AG04450 (cell line): Measurements from ENCODE around the gene DYNC1LI2. TPM values are rescaled to one million over a fixed set of nuclear protein-coding genes. Genes with fewer than 3 reads are reported as not detected.

Experiments
- CTCF ChIA-PET: fragments of 300-600, 350-600 bp; formaldehyde crosslinking; extraction: SDS; loops from one replicate; lab custom pipeline; 2022; ENCODE audit warnings: antibody characterized with exemption, inconsistent platforms; lab: Charles Lee
- POLR2A ChIA-PET: fragments of 350-600 bp; formaldehyde crosslinking; extraction: SDS; loops from one replicate; lab custom pipeline; 2021; ENCODE audit warnings: antibody characterized with exemption, inconsistent platforms; lab: Yijun Ruan, JAX
- DNase-seq: peaks from one replicate; pipeline ENCODE4 v3.0.0-alpha.2; 2011; ENCODE audit warnings: low read depth, low spot score
- H3K27ac ChIP-seq: one replicate; pipeline ENCODE4 v1.5.1; 2012; ENCODE audit warnings: low read depth, low read length, control low read depth
- H3K27me3 ChIP-seq: one replicate; pipeline ENCODE4 v1.6.0; 2012; ENCODE audit warnings: low read length; ENCODE audit not compliant: control insufficient read depth, insufficient read depth
- H3K4me3 ChIP-seq: 2 replicates; pipeline ENCODE4 v1.5.1; 2011; ENCODE audit warnings: mild to moderate bottlenecking, low read depth, low read length, control low read depth
- H3K9me3 ChIP-seq: 2 replicates; pipeline ENCODE4 v1.5.1; 2012; ENCODE audit warnings: low read length; ENCODE audit not compliant: control insufficient read depth, insufficient read depth
- CTCF ChIP-seq: IDR thresholded peaks from 2 replicates; pipeline ENCODE4 v1.5.1; 2011; ENCODE audit warnings: low read depth, low read length, control low read depth, inconsistent platforms
- polyA plus RNA-seq: library from polyadenylated mRNA; depleted of rRNA; stranded (reverse); fragments of >200 nt; gene quantifications from 2 replicates; pipeline ENCODE4 v1.2.3, GENCODE V29; 2011

The DYNC1LI2 gene
- polyA plus RNA-seq, 1 experiment: 88.5 TPM

DNA sequence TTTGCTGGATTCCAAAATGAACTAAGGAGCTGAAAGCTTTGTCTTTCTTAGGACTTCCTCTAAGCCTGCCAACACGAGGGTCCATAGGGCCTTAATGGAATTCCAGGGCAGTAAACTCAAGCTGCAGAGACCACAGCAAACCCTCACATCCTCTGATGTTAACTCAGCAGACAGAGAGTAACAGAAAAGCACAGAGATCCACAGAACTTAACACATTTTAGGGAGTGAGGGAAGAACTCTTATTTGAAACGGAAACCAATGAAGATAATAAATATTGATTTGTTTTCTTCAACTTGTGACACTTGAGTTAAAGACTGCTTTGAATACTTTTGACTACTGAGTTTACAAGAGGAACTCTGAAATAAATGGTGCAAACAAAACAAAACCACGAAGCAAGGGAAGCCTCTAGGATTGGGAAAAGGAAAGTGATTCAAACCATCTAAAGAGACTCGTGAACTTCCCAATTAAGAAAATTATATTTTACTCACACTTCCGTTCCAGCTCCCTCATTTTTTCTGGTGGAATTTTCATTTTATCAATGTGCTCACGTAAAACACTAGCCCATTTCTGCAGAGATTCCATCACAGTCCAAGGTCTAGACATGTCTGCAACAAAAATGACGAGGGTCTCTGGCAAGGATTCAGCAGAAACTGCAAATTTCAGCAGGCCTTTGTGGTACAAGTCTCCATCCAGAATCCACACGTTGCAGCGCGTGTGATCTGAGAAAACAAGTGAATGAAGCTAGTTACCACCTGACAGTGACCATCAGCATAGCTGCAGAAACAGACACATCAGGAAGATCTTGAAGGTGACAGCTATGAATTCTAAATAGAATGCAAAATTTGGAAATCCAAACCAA is 9.2 kb downstream of the DYNC1LI2 start:
- TF ChIP-seq CTCF: no peak
- peak overlapping the region; percentile 73 for H3K27ac ChIP-seq
- DNase-seq: no peak
- H3K4me3 ChIP-seq: no peak overlapping the region
- H3K27me3 ChIP-seq: no peaks in the 10 kb centered on the region
- ChIA-PET POLR2A (interaction anchor here (0.7 to 1.1 kb wide), 5 partner anchors 9 to 190 kb away, joined by 3 to 13 read pairs (median 10); partner anchors contain the start of genes CKLF and DYNC1LI2), CTCF (interaction anchor here (0.5 to 5.6 kb wide), 15 partner anchors 10 to 204 kb away, joined by 3 to 59 read pairs (median 6); partner anchors contain the start of genes DYNC1LI2 and NAE1)
- no peaks in the 10 kb centered on the region for H3K9me3 ChIP-seq

GRCh38 chr16:66741169-66741900 is 10.1 kb downstream of the DYNC1LI2 start:
- Histone ChIP-seq H3K27ac (no peak overlapping the region), H3K9me3 (no peaks in the 10 kb centered on the region), H3K4me3 (no peak overlapping the region), H3K27me3 (no peaks in the 10 kb centered on the region)
- CTCF ChIA-PET: interaction anchor here (0.6 to 5.6 kb wide), 16 partner anchors 11 to 205 kb away, joined by 3 to 59 read pairs (median 6); partner anchors contain the start of gene DYNC1LI2
- TF ChIP-seq CTCF: no peak
- peak; percentile 61 for DNase-seq
- POLR2A ChIA-PET: interaction anchor here (0.7 to 1.1 kb wide), 7 partner anchors 10 to 189 kb away, joined by 3 to 13 read pairs (median 6); partner anchors contain the start of genes CKLF, DYNC1LI2 and PDP2

DNA sequence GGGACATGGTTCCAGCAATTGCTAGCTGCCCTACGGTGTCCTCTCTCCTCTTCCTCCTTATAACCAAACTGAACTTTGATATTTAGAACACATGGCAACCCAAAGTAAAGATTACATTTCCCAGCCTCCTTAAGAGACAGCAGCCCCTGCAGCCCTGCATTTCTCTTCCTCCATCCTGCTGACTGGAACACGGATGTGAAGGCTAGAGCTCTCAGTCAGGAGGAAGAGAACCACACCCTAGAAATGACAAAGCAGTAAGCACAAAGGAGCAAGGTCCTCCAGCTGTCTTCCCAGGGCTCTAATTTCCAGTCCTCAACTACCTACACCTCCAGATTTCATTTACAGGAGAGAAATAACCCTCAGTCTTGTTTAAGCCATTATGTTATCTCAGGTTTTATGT is 10.9 kb downstream of the DYNC1LI2 start:
- POLR2A ChIA-PET: interaction anchor here (0.9 kb wide), 2 partner anchors 11 to 15 kb away, joined by 3 to 4 read pairs; partner anchors contain the start of gene DYNC1LI2
- DNase-seq: no peak
- no peaks in the 10 kb centered on the region for H3K9me3 ChIP-seq
- CTCF ChIA-PET: interaction anchor here (0.5 to 6.8 kb wide), 15 partner anchors 10 to 132 kb away, joined by 3 to 59 read pairs (median 6); partner anchors contain the start of genes CMTM4 and DYNC1LI2
- TF ChIP-seq CTCF: no peak
- no peaks in the 10 kb centered on the region for H3K27me3 ChIP-seq
- H3K27ac ChIP-seq: no peak overlapping the region
- no peak overlapping the region for H3K4me3 ChIP-seq

DNA sequence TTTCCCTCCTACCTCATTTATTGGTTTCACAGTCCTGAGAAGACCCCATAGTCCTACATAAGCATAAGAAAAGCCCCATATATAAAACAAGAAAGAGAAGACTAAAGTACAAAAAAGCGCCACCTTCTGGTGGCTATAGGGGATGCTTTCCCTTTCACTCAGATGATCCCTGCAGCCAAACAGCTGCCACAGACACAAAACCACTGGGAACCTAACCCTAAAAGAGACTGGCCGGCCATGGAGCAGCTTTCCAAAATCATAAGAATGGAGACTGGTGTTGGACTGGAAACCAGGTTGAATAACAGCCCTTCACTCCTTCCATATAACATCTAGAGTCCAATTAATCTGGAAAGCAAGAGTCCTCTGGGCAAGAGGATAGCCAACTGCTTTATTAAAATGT is 11.4 kb downstream of the DYNC1LI2 start:
- no peak for DNase-seq
- CTCF ChIA-PET: interaction anchor here (0.6 to 6.8 kb wide), 13 partner anchors 9 to 132 kb away, joined by 3 to 59 read pairs (median 6); partner anchors contain the start of genes CMTM4 and DYNC1LI2
- no peak overlapping the region for H3K27ac ChIP-seq
- H3K4me3 ChIP-seq: no peak overlapping the region
- POLR2A ChIA-PET: interaction anchor here (0.8 to 0.9 kb wide), 2 partner anchors 11 to 87 kb away, joined by 3 to 4 read pairs; partner anchors contain the start of gene DYNC1LI2
- no peaks in the 10 kb centered on the region for H3K27me3 ChIP-seq
- peak; percentile 67 for TF ChIP-seq CTCF
- no peaks in the 10 kb centered on the region for H3K9me3 ChIP-seq
